Liver (tissue), 9 donors: ENCODE measurements around the gene NKD2. TPM values are rescaled to one million over a fixed set of nuclear protein-coding genes. Genes with fewer than 3 reads are reported as not detected.

ENCODE experiments used
- DNase-seq: peaks from one replicate; pipeline ENCODE4 v3.0.0-alpha.2; 2017; ENCODE audit warnings: low spot score
- H3K27ac ChIP-seq, 2 donors: one replicate each; pipeline ENCODE4 v1.7.0; 2013; ENCODE audit warnings: inconsistent platforms in 2 of 2, low read length in 2 of 2, control low read depth in 1 of 2, low read depth in 1 of 2, mild to moderate bottlenecking in 1 of 2
- H3K27me3 ChIP-seq, 4 donors: one replicate each; pipeline versions ENCODE4 v1.6.1 to v1.7.0; 2013; ENCODE audit warnings: low read length in 3 of 4, inconsistent platforms in 1 of 4, mild to moderate bottlenecking in 1 of 4, moderate library complexity in 1 of 4; ENCODE audit not compliant: control insufficient read depth in 4 of 4, insufficient read depth in 4 of 4
- H3K36me3 ChIP-seq, 4 donors: one replicate each; pipeline versions ENCODE4 v1.6.1 to v1.7.0; 2013; ENCODE audit warnings: low read length in 3 of 4, mild to moderate bottlenecking in 3 of 4, low read depth in 1 of 4, moderate library complexity in 1 of 4; ENCODE audit not compliant: control insufficient read depth in 4 of 4, insufficient read depth in 3 of 4
- H3K4me1 ChIP-seq, 4 donors: one replicate each; pipeline versions ENCODE4 v1.6.1 to v1.7.0; 2013; ENCODE audit warnings: low read length in 3 of 4, mild to moderate bottlenecking in 3 of 4, moderate library complexity in 1 of 4; ENCODE audit not compliant: control insufficient read depth in 4 of 4, insufficient read depth in 4 of 4
- H3K4me3 ChIP-seq, 3 donors: one replicate each; pipeline versions ENCODE4 v1.6.1 to v1.7.0; 2013; ENCODE audit warnings: low read length in 3 of 3, control low read depth in 1 of 3, low read depth in 1 of 3, mild to moderate bottlenecking in 1 of 3
- H3K9ac ChIP-seq, 2 donors: one replicate each; pipeline ENCODE4 v1.7.0; 2013; ENCODE audit warnings: low read length in 2 of 2, mild to moderate bottlenecking in 2 of 2, moderate library complexity in 2 of 2, control low read depth in 1 of 2, low read depth in 1 of 2
- H3K9me3 ChIP-seq, 4 donors: one replicate each; pipeline versions ENCODE4 v1.6.1 to v1.7.0; 2013; ENCODE audit warnings: low read length in 3 of 4; ENCODE audit not compliant: control insufficient read depth in 4 of 4
- EGR1 ChIP-seq, 2 donors: IDR thresholded peaks; 2 replicates each; pipeline ENCODE4 v1.6.1; 2016 to 2018; ENCODE audit warnings: antibody characterized with exemption in 2 of 2, low read depth in 2 of 2
- FOXA1 ChIP-seq: IDR thresholded peaks from 2 replicates; pipeline ENCODE4 v1.6.1; 2016; ENCODE audit warnings: antibody characterized with exemption
- FOXA2 ChIP-seq: IDR thresholded peaks from 2 replicates; pipeline ENCODE4 v1.6.1; 2016; ENCODE audit warnings: antibody characterized with exemption
- GABPA ChIP-seq, 2 donors: IDR thresholded peaks in 1 of 2; conservative IDR thresholded peaks in 1 of 2; 2 replicates each; pipeline ENCODE4 v1.6.1; 2016; ENCODE audit warnings: antibody characterized with exemption in 2 of 2, mild to moderate bottlenecking in 1 of 2, moderate library complexity in 1 of 2
- HNF4A ChIP-seq, 2 donors: conservative IDR thresholded peaks; 2 replicates each; pipeline ENCODE4 v1.6.1; 2016; ENCODE audit warnings: antibody characterized with exemption in 2 of 2, mild to moderate bottlenecking in 2 of 2
- JUND ChIP-seq, 2 donors: IDR thresholded peaks; 2 replicates each; pipeline ENCODE4 v1.6.1; 2016; ENCODE audit warnings: antibody characterized with exemption in 2 of 2
- RAD21 ChIP-seq, 2 donors: IDR thresholded peaks; 2 replicates each; pipeline ENCODE4 v1.6.1; 2016; ENCODE audit warnings: antibody characterized with exemption in 2 of 2, mild to moderate bottlenecking in 2 of 2
- RXRA ChIP-seq, 2 donors: IDR thresholded peaks; 2 replicates each; pipeline ENCODE4 v1.6.1; 2017 to 2018; ENCODE audit warnings: antibody characterized with exemption in 2 of 2, mild to moderate bottlenecking in 1 of 2
- SP1 ChIP-seq: IDR thresholded peaks from 2 replicates; pipeline ENCODE4 v1.6.1; 2018; ENCODE audit warnings: antibody characterized with exemption, mild to moderate bottlenecking
- TAF1 ChIP-seq: conservative IDR thresholded peaks from 2 replicates; pipeline ENCODE4 v1.6.1; 2016; ENCODE audit warnings: antibody characterized with exemption, mild to moderate bottlenecking
- YY1 ChIP-seq: IDR thresholded peaks from 2 replicates; pipeline ENCODE4 v1.6.1; 2016; ENCODE audit warnings: antibody characterized with exemption, mild to moderate bottlenecking
- WGBS: extraction: QIAGEN DNeasy Blood & Tissue Kit; methylation state at CpG from one replicate; pipeline ENCODE4 v1.1.7; 2013; 5-methylcytosine and 5-hydroxymethylcytosine counted together
- polyA plus RNA-seq, 2 donors: library from polyadenylated mRNA; stranded (reverse) in 1 of 2; unstranded in 1 of 2; fragments of 200-250 nt in 1 of 2; fragments of >200 nt in 1 of 2; fragmentation: Nextera tagmentation in 1 of 2; extraction: Ambion mirVana in 1 of 2; gene quantifications; one replicate each; pipeline versions ENCODE4 v1.2.1 to v1.2.3, GENCODE V29; 2013 to 2015
- total RNA-seq, 2 donors: library from RNA; depleted of rRNA; stranded (reverse); fragments of >200 nt; gene quantifications; one replicate each; pipeline ENCODE4 v1.2.3, GENCODE V29; 2014
- TF ChIP-seq, protein P1 (sequence below): IDR thresholded peaks from 2 replicates; pipeline ENCODE4 v1.6.1; 2016; ENCODE audit warnings: antibody characterized with exemption, mild to moderate bottlenecking
- TF ChIP-seq, protein P2 (sequence below): IDR thresholded peaks from 2 replicates; pipeline ENCODE4 v1.6.1; 2016; ENCODE audit warnings: antibody characterized with exemption
- TF ChIP-seq, protein P3 (sequence below): IDR thresholded peaks from 2 replicates; pipeline ENCODE4 v1.6.1; 2016; ENCODE audit warnings: antibody characterized with exemption
- TF ChIP-seq, protein P4 (sequence below): IDR thresholded peaks from 2 replicates; pipeline ENCODE4 v1.6.1; 2016; ENCODE audit warnings: antibody characterized with exemption
- TF ChIP-seq, protein P5 (sequence below): fragments of 150-350 bp; IDR thresholded peaks from 2 replicates; pipeline ENCODE4 v1.5.1; 2017; ENCODE audit warnings: improper control_type of control experiment, low read depth, low read length; ENCODE audit not compliant: missing input control
- donor health status: healthy.
- donor health status: healthy.
- donor health status: healthy.
- donor health status: healthy.
- donor health status: healthy.

Gene NKD2
- total and polyA plus RNA-seq, 4 donors, result 0.09 to 1.3 (median 0.42) TPM

DNA sequence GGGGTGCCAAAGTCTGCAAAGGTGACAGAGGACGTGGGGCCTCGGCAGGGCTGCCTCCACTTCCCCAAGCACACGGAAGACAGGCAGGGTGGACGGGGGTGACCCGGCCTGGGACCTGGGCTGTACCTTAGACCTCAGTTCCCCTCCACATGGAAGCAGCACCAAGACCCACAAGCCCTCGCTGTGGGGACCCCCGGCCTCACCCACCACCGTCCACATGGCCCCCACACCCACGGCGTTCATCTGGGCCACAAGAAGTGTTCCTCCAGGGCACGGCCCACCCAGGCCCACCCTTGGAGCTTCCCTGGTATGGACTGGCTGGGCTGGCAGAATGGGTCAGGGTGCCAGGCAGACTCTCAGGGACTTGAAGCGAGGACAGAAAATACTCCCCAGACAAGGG, 45.8 kb upstream of the NKD2 start:
- H3K9ac ChIP-seq, result no peak overlapping the region
- DNase-seq, result peak; percentile 22
- no peak overlapping the region for H3K27ac ChIP-seq
- no peaks in the 10 kb centered on the region for H3K36me3 ChIP-seq
- H3K4me3 ChIP-seq, result no peak overlapping the region
- peaks cover 0 to 13% (median 6%) of the 10 kb centered on the region in 4 donors for H3K4me1 ChIP-seq
- 94% methylated on average over 12 of the region's 12 CpGs for WGBS
- TF ChIP-seq FOXA1, result no peak
- TF ChIP-seq JUND (IDR thresholded peaks at IDR 0.05), result no peak
- TF ChIP-seq, protein P1, sequence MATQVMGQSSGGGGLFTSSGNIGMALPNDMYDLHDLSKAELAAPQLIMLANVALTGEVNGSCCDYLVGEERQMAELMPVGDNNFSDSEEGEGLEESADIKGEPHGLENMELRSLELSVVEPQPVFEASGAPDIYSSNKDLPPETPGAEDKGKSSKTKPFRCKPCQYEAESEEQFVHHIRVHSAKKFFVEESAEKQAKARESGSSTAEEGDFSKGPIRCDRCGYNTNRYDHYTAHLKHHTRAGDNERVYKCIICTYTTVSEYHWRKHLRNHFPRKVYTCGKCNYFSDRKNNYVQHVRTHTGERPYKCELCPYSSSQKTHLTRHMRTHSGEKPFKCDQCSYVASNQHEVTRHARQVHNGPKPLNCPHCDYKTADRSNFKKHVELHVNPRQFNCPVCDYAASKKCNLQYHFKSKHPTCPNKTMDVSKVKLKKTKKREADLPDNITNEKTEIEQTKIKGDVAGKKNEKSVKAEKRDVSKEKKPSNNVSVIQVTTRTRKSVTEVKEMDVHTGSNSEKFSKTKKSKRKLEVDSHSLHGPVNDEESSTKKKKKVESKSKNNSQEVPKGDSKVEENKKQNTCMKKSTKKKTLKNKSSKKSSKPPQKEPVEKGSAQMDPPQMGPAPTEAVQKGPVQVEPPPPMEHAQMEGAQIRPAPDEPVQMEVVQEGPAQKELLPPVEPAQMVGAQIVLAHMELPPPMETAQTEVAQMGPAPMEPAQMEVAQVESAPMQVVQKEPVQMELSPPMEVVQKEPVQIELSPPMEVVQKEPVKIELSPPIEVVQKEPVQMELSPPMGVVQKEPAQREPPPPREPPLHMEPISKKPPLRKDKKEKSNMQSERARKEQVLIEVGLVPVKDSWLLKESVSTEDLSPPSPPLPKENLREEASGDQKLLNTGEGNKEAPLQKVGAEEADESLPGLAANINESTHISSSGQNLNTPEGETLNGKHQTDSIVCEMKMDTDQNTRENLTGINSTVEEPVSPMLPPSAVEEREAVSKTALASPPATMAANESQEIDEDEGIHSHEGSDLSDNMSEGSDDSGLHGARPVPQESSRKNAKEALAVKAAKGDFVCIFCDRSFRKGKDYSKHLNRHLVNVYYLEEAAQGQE, result no peak
- TF ChIP-seq, protein P2, sequence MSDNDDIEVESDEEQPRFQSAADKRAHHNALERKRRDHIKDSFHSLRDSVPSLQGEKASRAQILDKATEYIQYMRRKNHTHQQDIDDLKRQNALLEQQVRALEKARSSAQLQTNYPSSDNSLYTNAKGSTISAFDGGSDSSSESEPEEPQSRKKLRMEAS, result no peak
- no peak for TF ChIP-seq TAF1
- no peak for TF ChIP-seq YY1
- TF ChIP-seq FOXA2, result no peak
- TF ChIP-seq GABPA (IDR thresholded peaks at IDR 0.05 in 1 of 2, conservative IDR thresholded peaks at IDR 0.05 in 1 of 2), result no peak
- no peak for TF ChIP-seq HNF4A (conservative IDR thresholded peaks at IDR 0.05)
- no peak for TF ChIP-seq RXRA (IDR thresholded peaks at IDR 0.05)
- TF ChIP-seq, protein P3, sequence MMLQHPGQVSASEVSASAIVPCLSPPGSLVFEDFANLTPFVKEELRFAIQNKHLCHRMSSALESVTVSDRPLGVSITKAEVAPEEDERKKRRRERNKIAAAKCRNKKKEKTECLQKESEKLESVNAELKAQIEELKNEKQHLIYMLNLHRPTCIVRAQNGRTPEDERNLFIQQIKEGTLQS, result no peak
- TF ChIP-seq, protein P4, sequence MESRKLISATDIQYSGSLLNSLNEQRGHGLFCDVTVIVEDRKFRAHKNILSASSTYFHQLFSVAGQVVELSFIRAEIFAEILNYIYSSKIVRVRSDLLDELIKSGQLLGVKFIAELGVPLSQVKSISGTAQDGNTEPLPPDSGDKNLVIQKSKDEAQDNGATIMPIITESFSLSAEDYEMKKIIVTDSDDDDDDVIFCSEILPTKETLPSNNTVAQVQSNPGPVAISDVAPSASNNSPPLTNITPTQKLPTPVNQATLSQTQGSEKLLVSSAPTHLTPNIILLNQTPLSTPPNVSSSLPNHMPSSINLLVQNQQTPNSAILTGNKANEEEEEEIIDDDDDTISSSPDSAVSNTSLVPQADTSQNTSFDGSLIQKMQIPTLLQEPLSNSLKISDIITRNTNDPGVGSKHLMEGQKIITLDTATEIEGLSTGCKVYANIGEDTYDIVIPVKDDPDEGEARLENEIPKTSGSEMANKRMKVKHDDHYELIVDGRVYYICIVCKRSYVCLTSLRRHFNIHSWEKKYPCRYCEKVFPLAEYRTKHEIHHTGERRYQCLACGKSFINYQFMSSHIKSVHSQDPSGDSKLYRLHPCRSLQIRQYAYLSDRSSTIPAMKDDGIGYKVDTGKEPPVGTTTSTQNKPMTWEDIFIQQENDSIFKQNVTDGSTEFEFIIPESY, result no peak
- TF ChIP-seq, protein P5, sequence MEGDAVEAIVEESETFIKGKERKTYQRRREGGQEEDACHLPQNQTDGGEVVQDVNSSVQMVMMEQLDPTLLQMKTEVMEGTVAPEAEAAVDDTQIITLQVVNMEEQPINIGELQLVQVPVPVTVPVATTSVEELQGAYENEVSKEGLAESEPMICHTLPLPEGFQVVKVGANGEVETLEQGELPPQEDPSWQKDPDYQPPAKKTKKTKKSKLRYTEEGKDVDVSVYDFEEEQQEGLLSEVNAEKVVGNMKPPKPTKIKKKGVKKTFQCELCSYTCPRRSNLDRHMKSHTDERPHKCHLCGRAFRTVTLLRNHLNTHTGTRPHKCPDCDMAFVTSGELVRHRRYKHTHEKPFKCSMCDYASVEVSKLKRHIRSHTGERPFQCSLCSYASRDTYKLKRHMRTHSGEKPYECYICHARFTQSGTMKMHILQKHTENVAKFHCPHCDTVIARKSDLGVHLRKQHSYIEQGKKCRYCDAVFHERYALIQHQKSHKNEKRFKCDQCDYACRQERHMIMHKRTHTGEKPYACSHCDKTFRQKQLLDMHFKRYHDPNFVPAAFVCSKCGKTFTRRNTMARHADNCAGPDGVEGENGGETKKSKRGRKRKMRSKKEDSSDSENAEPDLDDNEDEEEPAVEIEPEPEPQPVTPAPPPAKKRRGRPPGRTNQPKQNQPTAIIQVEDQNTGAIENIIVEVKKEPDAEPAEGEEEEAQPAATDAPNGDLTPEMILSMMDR, result no peak
- TF ChIP-seq EGR1 (IDR thresholded peaks at IDR 0.05; ENCODE audit: low read depth in 2 of 2), result no peak
- no peak for TF ChIP-seq SP1
- no peaks in the 10 kb centered on the region for H3K9me3 ChIP-seq
- H3K27me3 ChIP-seq, result no peaks in the 10 kb centered on the region

DNA sequence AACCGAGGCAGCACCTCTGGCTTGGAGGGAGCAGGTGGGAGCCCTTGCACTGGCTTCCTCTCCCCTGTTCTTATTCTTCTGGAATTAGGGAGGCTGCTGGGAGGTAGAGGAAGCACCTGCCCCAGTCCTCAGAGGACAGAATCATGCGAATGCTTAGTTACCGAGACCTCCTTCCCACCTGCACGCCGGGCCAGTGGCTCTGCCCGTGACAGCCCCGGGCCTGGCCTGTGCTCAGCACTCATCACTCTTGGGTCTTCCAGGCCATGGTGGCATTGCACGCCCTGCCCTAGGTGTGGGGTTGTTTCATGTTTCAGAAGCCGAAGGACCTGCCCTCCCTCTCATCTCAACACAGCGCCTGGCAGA, 45.3 kb upstream of the NKD2 start:
- Histone ChIP-seq H3K27ac (no peak overlapping the region), H3K9ac (no peak overlapping the region), H3K27me3 (no peaks in the 10 kb centered on the region), H3K36me3 (no peaks in the 10 kb centered on the region), H3K9me3 (no peaks in the 10 kb centered on the region), H3K4me1 (peaks cover 0 to 9% (median 4%) of the 10 kb centered on the region in 4 donors), H3K4me3 (no peak overlapping the region)
- WGBS, result 89% methylated on average over 10 of the region's 10 CpGs
- DNase-seq, result peak; percentile 32
- TF ChIP-seq, protein P1, result no peak
- TF ChIP-seq JUND (IDR thresholded peaks at IDR 0.05) (no peak), HNF4A (conservative IDR thresholded peaks at IDR 0.05) (no peak), RXRA (IDR thresholded peaks at IDR 0.05) (no peak), EGR1 (IDR thresholded peaks at IDR 0.05; ENCODE audit: low read depth in 2 of 2) (no peak), FOXA2 (no peak), RAD21 (IDR thresholded peaks at IDR 0.05) (no peak), YY1 (no peak), TAF1 (no peak)
- TF ChIP-seq, protein P2, result no peak
- TF ChIP-seq, protein P4, result no peak
